ENCODE results near the gene POLR1A. TPM values are rescaled to one million over a fixed set of nuclear protein-coding genes. Genes with fewer than 3 reads are reported as not detected.

POLR1A gene
- total RNA-seq, 4 donors from 2014 or later, result 11.8 to 20.2 (median 16.2) TPM

GRCh38 chr2:86036669-86037138, 69.0 kb downstream of the POLR1A start:
- Histone ChIP-seq H3K27me3 (no peaks in the 10 kb centered on the region), H3K36me3 (peaks cover 6 to 87% (median 40%) of the 10 kb centered on the region in 3 donors), H3K4me1 (peaks cover 28 to 57% (median 38%) of the 10 kb centered on the region in 3 donors), H3K9me3 (no peaks in the 10 kb centered on the region), H3K4me3 (no peak overlapping the region), H3K27ac (peak overlapping the region; percentile 65 to 91 (median 86))
- 39 to 72% methylated on average over 7 of the region's 7 CpGs for whole genome bisulfite sequencing, 2 donors
- DNase-seq, result no peak
- intact Hi-C loops (cut with DNase I), result no loop called here
- peak in 1 of 6 experiments; percentile 29 for TF ChIP-seq CTCF (IDR thresholded peaks at IDR 0.05)
- TF ChIP-seq POLR2A (IDR thresholded peaks at IDR 0.05), result no peak

- Histone ChIP-seq H3K36me3 (peaks cover 13 to 87% (median 42%) of the 10 kb centered on the region in 3 donors), H3K4me1 (peaks cover 28 to 57% (median 38%) of the 10 kb centered on the region in 3 donors), H3K9me3 (no peaks in the 10 kb centered on the region), H3K4me3 (peak overlapping the region in 1 of 4 donors; percentile 31), H3K27ac (peak overlapping the region; percentile 65 to 91 (median 86)), H3K27me3 (no peaks in the 10 kb centered on the region)
- intact Hi-C loops (cut with DNase I), result no loop called here
- WGBS, 2 donors, result 40 to 59% methylated on average over 7 to 9 of the region's 10 CpGs
- TF ChIP-seq POLR2A (IDR thresholded peaks at IDR 0.05) (peak in 2 of 4 donors; percentile 19 to 63), CTCF (IDR thresholded peaks at IDR 0.05) (peak in 3 of 6 experiments; percentile 13 to 31 (median 25))
- DNase-seq, result peak; percentile 36
These were observed 69.6 kb downstream of the POLR1A start for GRCh38 chr2:86035883-86036668.

GRCh38 chr2:86035376-86035882, 70.3 kb downstream of the POLR1A start:
- Histone ChIP-seq H3K36me3 (peaks cover 19 to 87% (median 48%) of the 10 kb centered on the region in 3 donors), H3K27me3 (no peaks in the 10 kb centered on the region), H3K4me3 (no peak overlapping the region), H3K4me1 (peaks cover 28 to 57% (median 38%) of the 10 kb centered on the region in 3 donors), H3K27ac (peak overlapping the region; percentile 65 to 91 (median 86)), H3K9me3 (no peaks in the 10 kb centered on the region)
- intact Hi-C loops (cut with DNase I), result no loop called here
- TF ChIP-seq CTCF (IDR thresholded peaks at IDR 0.05) (no peak), POLR2A (IDR thresholded peaks at IDR 0.05) (no peak)
- WGBS, 2 donors, result 49 to 69% methylated on average over 6 of the region's 7 CpGs
- DNase-seq, result no peak

GRCh38 chr2:86033751-86034692, 71.7 kb downstream of the POLR1A start:
- peaks cover 28 to 52% (median 38%) of the 10 kb centered on the region in 3 donors for H3K4me1 ChIP-seq
- H3K27me3 ChIP-seq, result no peaks in the 10 kb centered on the region
- no peak for DNase-seq
- no peak for TF ChIP-seq POLR2A (IDR thresholded peaks at IDR 0.05)
- TF ChIP-seq CTCF (IDR thresholded peaks at IDR 0.05), result no peak
- intact Hi-C loops (cut with DNase I), result no loop called here
- no peak overlapping the region for H3K27ac ChIP-seq
- H3K36me3 ChIP-seq, result peaks cover 29 to 87% (median 54%) of the 10 kb centered on the region in 3 donors
- no peaks in the 10 kb centered on the region for H3K9me3 ChIP-seq
- no peak overlapping the region for H3K4me3 ChIP-seq
- WGBS, 2 donors, result 91% methylated on average over 19 to 20 of the region's 20 CpGs
